Chondrocyte (in vitro differentiated cells): Measurements from ENCODE around the gene ELMOD2. TPM values are rescaled to one million over a fixed set of nuclear protein-coding genes. Genes with fewer than 3 reads are reported as not detected.

Experiments
- DNase-seq: peaks from one replicate; pipeline ENCODE4 v3.0.0; 2021; ENCODE audit warnings: mixed read lengths, low spot score
- H3K27ac Mint-ChIP-seq: one replicate; pipeline ENCODE4 v1.8.0; 2021; ENCODE audit warnings: mild to moderate bottlenecking, moderate library complexity, mixed read lengths; ENCODE audit not compliant: unreplicated experiment
- H3K27me3 Mint-ChIP-seq: 2 replicates; pipeline ENCODE4 v1.8.0; 2021; ENCODE audit warnings: low read depth, mixed read lengths
- H3K36me3 Mint-ChIP-seq: 2 replicates; pipeline ENCODE4 v1.8.0; 2021; ENCODE audit warnings: low read depth, mixed read lengths
- H3K4me1 Mint-ChIP-seq: 2 replicates; pipeline ENCODE4 v1.8.0; 2021; ENCODE audit warnings: low read depth, mild to moderate bottlenecking, mixed read lengths
- H3K4me3 Mint-ChIP-seq: one replicate; pipeline ENCODE4 v1.8.0; 2021; ENCODE audit warnings: mild to moderate bottlenecking, moderate library complexity, mixed read lengths; ENCODE audit not compliant: unreplicated experiment
- H3K9me3 Mint-ChIP-seq: 2 replicates; pipeline ENCODE4 v1.8.0; 2021; ENCODE audit warnings: low read depth, mixed read lengths
- CTCF ChIP-seq: fragments of 200-600 bp; sonication (generic); IDR thresholded peaks from 2 replicates; pipeline ENCODE4 v1.5.0; 2021; ENCODE audit warnings: antibody characterized with exemption, mild to moderate bottlenecking, moderate library complexity
- total RNA-seq: library from RNA; stranded (reverse); gene quantifications from 3 replicates; pipeline ENCODE4 v1.2.1, GENCODE V29; 2021

Gene ELMOD2
- total RNA-seq, 1 donor from 2014 or later = 30.5 TPM

- no peak for TF ChIP-seq CTCF
- no peak overlapping the region for H3K27ac Mint-ChIP-seq
- DNase-seq = no peak
- H3K4me1 Mint-ChIP-seq = no peaks in the 10 kb centered on the region
- H3K4me3 Mint-ChIP-seq = no peak overlapping the region
- H3K27me3 Mint-ChIP-seq = peaks cover 20% of the 10 kb centered on the region
- H3K9me3 Mint-ChIP-seq = no peaks in the 10 kb centered on the region
- no peaks in the 10 kb centered on the region for H3K36me3 Mint-ChIP-seq
These were observed 55.3 kb downstream of the ELMOD2 start for GRCh38 chr4:140579278-140579677.

DNA sequence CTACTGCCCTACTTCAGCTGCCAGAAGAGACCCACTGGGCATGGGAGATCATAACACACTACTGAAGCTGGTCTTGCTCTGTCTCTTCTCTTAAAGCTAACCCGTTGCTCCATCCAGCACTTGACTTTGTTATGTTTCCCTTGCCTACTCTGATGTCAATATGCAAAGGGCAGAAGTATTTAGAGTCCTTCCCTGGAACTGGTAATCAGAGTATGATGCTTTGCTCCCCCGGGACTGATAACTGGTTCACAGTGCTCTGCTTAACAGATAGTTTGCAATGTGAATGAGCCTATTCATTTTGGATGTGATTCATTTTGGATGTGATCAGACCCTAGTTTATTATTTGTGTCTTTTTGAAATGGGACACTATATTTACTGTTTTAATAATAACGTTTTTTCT is 57.1 kb downstream of the ELMOD2 start:
- H3K4me3 Mint-ChIP-seq = no peak overlapping the region
- no peaks in the 10 kb centered on the region for H3K9me3 Mint-ChIP-seq
- H3K27me3 Mint-ChIP-seq = peaks cover 21% of the 10 kb centered on the region
- H3K36me3 Mint-ChIP-seq = no peaks in the 10 kb centered on the region
- no peak overlapping the region for H3K27ac Mint-ChIP-seq
- no peaks in the 10 kb centered on the region for H3K4me1 Mint-ChIP-seq
- TF ChIP-seq CTCF = no peak
- DNase-seq = no peak

DNA sequence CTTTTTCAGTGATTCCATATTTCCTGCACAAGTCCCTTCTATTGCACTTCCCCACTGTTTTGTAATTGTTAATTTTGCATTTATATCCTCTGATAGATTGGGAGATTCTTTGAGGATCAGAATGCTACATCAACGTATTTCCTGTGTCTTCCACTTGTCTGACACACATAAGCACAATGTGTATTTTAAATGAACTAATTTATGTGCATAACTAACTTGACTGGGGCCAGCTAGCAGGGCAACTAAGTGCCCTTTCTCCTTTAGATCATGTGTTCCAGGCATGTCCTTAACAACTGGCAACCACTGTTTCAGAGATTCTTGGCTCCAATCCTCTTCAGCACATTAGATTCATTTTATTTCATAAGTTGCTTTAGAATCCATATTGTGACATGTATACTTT is 60.5 kb downstream of the ELMOD2 start:
- H3K27ac Mint-ChIP-seq = no peak overlapping the region
- H3K4me1 Mint-ChIP-seq = no peaks in the 10 kb centered on the region
- no peak for DNase-seq
- no peaks in the 10 kb centered on the region for H3K36me3 Mint-ChIP-seq
- H3K4me3 Mint-ChIP-seq = no peak overlapping the region
- no peaks in the 10 kb centered on the region for H3K9me3 Mint-ChIP-seq
- TF ChIP-seq CTCF = no peak
- peaks cover 22% of the 10 kb centered on the region for H3K27me3 Mint-ChIP-seq

DNA sequence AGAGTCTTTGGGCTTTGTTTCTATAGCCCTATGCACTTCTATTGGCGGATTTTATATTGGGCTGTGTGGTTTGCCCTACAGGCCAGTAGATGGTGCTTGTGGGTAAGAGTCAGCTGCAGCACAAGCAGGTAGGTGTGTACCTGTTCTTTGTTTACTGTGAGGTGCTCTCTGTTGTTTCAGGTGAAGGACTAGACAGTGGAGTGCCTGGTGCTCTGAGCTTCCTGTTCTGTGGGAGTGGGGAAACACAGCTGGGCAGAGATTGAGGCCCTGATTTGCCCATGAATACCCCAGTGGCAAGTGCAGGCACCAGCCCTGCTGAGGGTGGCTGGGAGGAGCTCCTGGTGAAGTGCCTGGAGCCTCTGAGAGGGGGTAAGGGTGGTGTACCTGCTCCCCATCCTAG is 71.1 kb downstream of the ELMOD2 start:
- peaks cover 4% of the 10 kb centered on the region for H3K36me3 Mint-ChIP-seq
- no peaks in the 10 kb centered on the region for H3K4me1 Mint-ChIP-seq
- TF ChIP-seq CTCF = peak; percentile 66
- no peak for DNase-seq
- peaks cover 15% of the 10 kb centered on the region for H3K9me3 Mint-ChIP-seq
- peaks cover 25% of the 10 kb centered on the region for H3K27me3 Mint-ChIP-seq
- no peak overlapping the region for H3K4me3 Mint-ChIP-seq
- no peak overlapping the region for H3K27ac Mint-ChIP-seq

GRCh38 chr4:140600408-140600807 is 76.4 kb downstream of the ELMOD2 start:
- Mint-ChIP-seq H3K27ac (no peak overlapping the region), H3K4me1 (no peaks in the 10 kb centered on the region), H3K27me3 (peaks cover 8% of the 10 kb centered on the region), H3K4me3 (no peak overlapping the region), H3K9me3 (no peaks in the 10 kb centered on the region), H3K36me3 (no peaks in the 10 kb centered on the region)
- TF ChIP-seq CTCF = no peak
- no peak for DNase-seq
